Hepatocyte (in vitro differentiated cells): ENCODE data around the gene C5orf63. TPM values are rescaled to one million over a fixed set of nuclear protein-coding genes. Genes with fewer than 3 reads are reported as not detected.

ENCODE experiments used
- DNase-seq: peaks from one replicate; pipeline ENCODE4 v3.0.0-alpha.2; 2016; ENCODE audit warnings: low spot score
- H2AFZ ChIP-seq: fragments of 200-600 bp; sonication (generic); 2 replicates; pipeline ENCODE4 v1.6.0; 2016; ENCODE audit warnings: antibody characterized with exemption, mild to moderate bottlenecking
- H3K27ac ChIP-seq: fragments of 200-600 bp; sonication (generic); 2 replicates; pipeline ENCODE4 v1.5.1; 2016; ENCODE audit warnings: mild to moderate bottlenecking
- H3K27me3 ChIP-seq: fragments of 200-600 bp; sonication (generic); 2 replicates; pipeline ENCODE4 v1.6.1; 2016
- H3K36me3 ChIP-seq: fragments of 200-600 bp; sonication (generic); replicated peaks from 2 replicates; pipeline ENCODE4 v1.5.1; 2016; ENCODE audit warnings: low read depth; ENCODE audit not compliant: insufficient read depth
- H3K4me1 ChIP-seq: fragments of 200-600 bp; sonication (generic); 2 replicates; pipeline ENCODE4 v1.5.1; 2016; ENCODE audit warnings: mild to moderate bottlenecking, moderate library complexity; ENCODE audit not compliant: insufficient read depth
- H3K4me2 ChIP-seq: fragments of 200-600 bp; sonication (generic); 2 replicates; pipeline ENCODE4 v1.6.0; 2016
- H3K4me3 ChIP-seq: fragments of 200-600 bp; sonication (generic); 2 replicates; pipeline ENCODE4 v1.5.1; 2016; ENCODE audit warnings: mild to moderate bottlenecking
- H3K79me2 ChIP-seq: fragments of 200-600 bp; sonication (generic); 2 replicates; pipeline ENCODE4 v1.6.0; 2017; ENCODE audit warnings: mild to moderate bottlenecking
- H3K9me2 ChIP-seq: fragments of 200-600 bp; sonication (generic); replicated peaks from 2 replicates; pipeline ENCODE4 v1.6.0; 2017; ENCODE audit warnings: mild to moderate bottlenecking; ENCODE audit not compliant: insufficient read depth
- H3K9me3 ChIP-seq: fragments of 200-600 bp; sonication (generic); 2 replicates; pipeline ENCODE4 v1.5.1; 2016; ENCODE audit warnings: low read depth, mild to moderate bottlenecking
- H4K20me1 ChIP-seq: fragments of 200-600 bp; sonication (generic); 2 replicates; pipeline ENCODE4 v1.6.0; 2016; ENCODE audit warnings: mild to moderate bottlenecking; ENCODE audit not compliant: insufficient read depth, poor library complexity, severe bottlenecking
- CTCF ChIP-seq: fragments of 200-600 bp; sonication (generic); IDR thresholded peaks from 2 replicates; pipeline ENCODE4 v1.5.1; 2016; ENCODE audit warnings: antibody characterized with exemption, mild to moderate bottlenecking; ENCODE audit not compliant: poor library complexity
- EZH2 ChIP-seq: fragments of 200-600 bp; sonication (generic); IDR thresholded peaks from 2 replicates; pipeline ENCODE4 v1.6.1; 2016; ENCODE audit warnings: antibody characterized with exemption, mild to moderate bottlenecking, borderline replicate concordance
- EZH2phosphoT487 ChIP-seq: fragments of 200-600 bp; sonication (generic); IDR thresholded peaks from one replicate; pipeline ENCODE4 v1.6.1; 2018; ENCODE audit warnings: antibody characterized with exemption, mild to moderate bottlenecking, low read depth, moderate library complexity; ENCODE audit not compliant: unreplicated experiment, severe bottlenecking
- WGBS: methylation state at CpG from one replicate; pipeline ENCODE4 v1.1.6; 2016; ENCODE audit warnings: low lambda C conversion rate; ENCODE audit errors: missing lambda C conversion rate; 5-methylcytosine and 5-hydroxymethylcytosine counted together
- polyA plus RNA-seq: library from polyadenylated mRNA; unstranded; fragments of >200 nt; fragmentation: Nextera tagmentation; extraction: Ambion mirVana; gene quantifications from 2 replicates; pipeline ENCODE4 v1.2.1, GENCODE V29; 2016
- total RNA-seq: library from RNA; depleted of rRNA; stranded (reverse); fragments of >200 nt; gene quantifications from 2 replicates; pipeline ENCODE4 v1.2.3, GENCODE V29; 2014

The C5orf63 gene
- total and polyA plus RNA-seq, 2 experiments from 2014 or later, result 0.23 to 1.7 TPM

- H3K27ac ChIP-seq, result no peak overlapping the region
- TF ChIP-seq CTCF (no peak), EZH2 (no peak), EZH2phosphoT487 (no peak)
- H3K9me2 ChIP-seq, result no peaks in the 10 kb centered on the region
These were observed 68.6 kb downstream of the C5orf63 start for GRCh38 chr5:127004721-127005120.

GRCh38 chr5:127003798-127004495 is 69.4 kb downstream of the C5orf63 start:
- no peaks in the 10 kb centered on the region for H3K36me3 ChIP-seq
- H3K79me2 ChIP-seq, result no peaks in the 10 kb centered on the region
- no peak overlapping the region for H3K27ac ChIP-seq
- TF ChIP-seq CTCF (no peak), EZH2 (no peak), EZH2phosphoT487 (no peak)
- H3K4me1 ChIP-seq, result no peaks in the 10 kb centered on the region
- H4K20me1 ChIP-seq, result no peaks in the 10 kb centered on the region
- H3K9me2 ChIP-seq, result no peaks in the 10 kb centered on the region
- no peak overlapping the region for H3K4me3 ChIP-seq
- WGBS, result 80% methylated on average over 7 of the region's 7 CpGs
- no peak overlapping the region for H2AFZ ChIP-seq
- no peaks in the 10 kb centered on the region for H3K27me3 ChIP-seq
- H3K4me2 ChIP-seq, result no peak overlapping the region
- DNase-seq, result no peak
- no peaks in the 10 kb centered on the region for H3K9me3 ChIP-seq

More at GRCh38 chr5:127004721-127005120, 68.6 kb downstream of the C5orf63 start:
- DNase-seq, result no peak
- WGBS, result 89% methylated on average over 3 of the region's 3 CpGs
- H4K20me1 ChIP-seq, result no peaks in the 10 kb centered on the region
- no peaks in the 10 kb centered on the region for H3K9me3 ChIP-seq
- no peak overlapping the region for H2AFZ ChIP-seq
- no peaks in the 10 kb centered on the region for H3K79me2 ChIP-seq
- no peak overlapping the region for H3K4me3 ChIP-seq
- no peaks in the 10 kb centered on the region for H3K4me1 ChIP-seq
- no peak overlapping the region for H3K4me2 ChIP-seq
- H3K27me3 ChIP-seq, result no peaks in the 10 kb centered on the region
- no peaks in the 10 kb centered on the region for H3K36me3 ChIP-seq

- H4K20me1 ChIP-seq, result no peaks in the 10 kb centered on the region
- H3K4me2 ChIP-seq, result no peak overlapping the region
- WGBS, result 49% methylated on average over 3 of the region's 3 CpGs
- H3K9me3 ChIP-seq, result no peaks in the 10 kb centered on the region
- H3K4me1 ChIP-seq, result no peaks in the 10 kb centered on the region
- no peaks in the 10 kb centered on the region for H3K27me3 ChIP-seq
- H3K79me2 ChIP-seq, result no peaks in the 10 kb centered on the region
- DNase-seq, result no peak
- H2AFZ ChIP-seq, result no peak overlapping the region
- H3K9me2 ChIP-seq, result no peaks in the 10 kb centered on the region
- no peaks in the 10 kb centered on the region for H3K36me3 ChIP-seq
- no peak overlapping the region for H3K4me3 ChIP-seq
- H3K27ac ChIP-seq, result peak overlapping the region; percentile 28
- no peak for TF ChIP-seq EZH2phosphoT487
- TF ChIP-seq EZH2, result no peak
- TF ChIP-seq CTCF, result no peak
These were observed 70.9 kb downstream of the C5orf63 start for GRCh38 chr5:127002390-127002789.
